ENCODE data around the gene CERS6.
A peak's percentile ranks its signal among the peaks of the same experiment; 100 is the strongest.

Gene CERS6

GRCh38 chr2:168454737-168455644 is 1.1 kb upstream of the CERS6 start:
- Histone ChIP-seq H3K27me3 (ENCODE audit: insufficient read depth, low read depth, severe bottlenecking) (no peaks in the 10 kb centered on the region), H3K36me3 (peaks cover 3% of the 10 kb centered on the region), H3K4me3 (ENCODE audit: low read depth, low read length) (peak overlapping the region; percentile 93), H3K27ac (no peak overlapping the region; the same call in 1 of the 2 replicates), H3K9me3 (ENCODE audit: severe bottlenecking) (peaks cover 6% of the 10 kb centered on the region)
- DNase-seq: no peak
- TF ChIP-seq CTCF (IDR thresholded peaks at IDR 0.05; ENCODE audit: low read depth, low read length): no peak

DNA sequence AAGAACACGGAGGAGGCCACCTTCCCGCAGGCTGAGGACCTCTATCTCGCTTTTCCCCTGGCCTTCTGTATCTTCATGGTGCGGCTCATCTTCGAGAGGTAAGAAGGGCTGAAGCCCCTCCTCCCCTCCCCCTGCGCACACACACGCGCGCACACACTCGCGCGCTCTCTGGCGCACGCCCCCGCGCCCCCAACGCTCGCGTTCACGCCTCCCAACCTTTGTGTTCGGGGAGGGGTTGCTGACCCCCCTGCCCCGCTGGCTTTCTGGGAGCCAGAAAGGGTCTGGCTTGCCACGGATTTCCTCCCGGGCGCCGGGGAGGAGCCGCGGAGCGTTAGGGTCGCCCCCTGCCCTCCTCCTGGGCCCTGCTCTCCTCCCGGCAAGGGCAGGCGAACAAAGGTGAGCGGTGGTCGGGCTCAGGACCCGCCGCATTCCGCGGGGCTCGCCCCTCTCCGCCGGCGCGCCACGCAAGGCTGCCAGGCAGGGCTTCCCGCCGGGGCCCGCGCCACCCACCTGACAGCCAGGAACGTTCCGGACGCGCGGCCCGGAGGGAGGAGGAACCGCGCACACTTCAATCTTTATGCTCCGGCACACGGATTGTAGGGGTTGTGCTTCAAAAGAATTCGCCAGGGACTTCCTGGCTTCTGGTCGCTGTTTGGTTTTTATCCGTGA is 583 bp downstream of the CERS6 start:
- TF ChIP-seq CTCF (IDR thresholded peaks at IDR 0.05; ENCODE audit: low read depth, low read length): no peak
- peak overlapping the region; percentile 89 for H3K27ac ChIP-seq
- peaks cover 6% of the 10 kb centered on the region for H3K9me3 ChIP-seq (ENCODE audit: severe bottlenecking)
- H3K36me3 ChIP-seq: peaks cover 3% of the 10 kb centered on the region
- H3K4me3 ChIP-seq (ENCODE audit: low read depth, low read length): peak overlapping the region; percentile 93
- peak; percentile 62 for DNase-seq
- H3K27me3 ChIP-seq (ENCODE audit: insufficient read depth, low read depth, severe bottlenecking): no peaks in the 10 kb centered on the region

DNA sequence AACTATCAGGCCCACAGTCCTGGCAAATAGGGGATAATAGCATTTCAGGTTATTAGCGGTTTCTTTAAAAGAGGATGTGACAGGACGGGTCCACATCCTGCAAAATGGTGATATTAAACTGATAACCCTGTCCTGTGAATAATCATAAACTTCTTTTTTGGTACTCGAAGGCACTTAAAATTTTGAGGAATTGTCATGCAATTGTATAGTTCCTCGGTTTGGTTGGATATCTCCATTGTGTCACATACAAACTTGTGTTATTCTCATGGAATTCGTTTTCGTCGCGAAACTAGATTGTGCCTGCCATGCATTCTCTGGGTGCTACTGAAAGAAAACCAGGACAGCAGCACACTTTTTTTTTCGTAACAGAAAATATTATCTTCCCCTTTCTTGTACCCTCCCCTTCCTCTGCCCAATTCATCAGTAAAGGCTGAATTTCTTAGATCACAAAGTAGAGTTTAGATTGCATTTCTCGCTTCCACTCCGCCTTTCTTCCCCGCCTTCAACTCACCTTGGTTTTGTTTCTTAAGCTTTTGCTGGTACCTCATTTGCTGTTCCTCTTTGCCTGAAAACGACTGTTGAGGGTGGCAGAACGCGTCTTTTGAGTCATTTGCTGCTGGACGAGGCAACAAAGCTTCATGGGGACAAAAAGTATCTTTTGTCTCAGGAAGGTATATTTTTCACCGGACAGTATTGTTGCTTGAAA is 1.3 kb downstream of the CERS6 start:
- Histone ChIP-seq H3K27ac (peak overlapping the region; percentile 89), H3K9me3 (ENCODE audit: severe bottlenecking) (peaks cover 6% of the 10 kb centered on the region), H3K4me3 (ENCODE audit: low read depth, low read length) (peak overlapping the region; percentile 93), H3K27me3 (ENCODE audit: insufficient read depth, low read depth, severe bottlenecking) (no peaks in the 10 kb centered on the region), H3K36me3 (peaks cover 3% of the 10 kb centered on the region)
- no peak for DNase-seq
- no peak for TF ChIP-seq CTCF (IDR thresholded peaks at IDR 0.05; ENCODE audit: low read depth, low read length)

GRCh38 chr2:168458139-168458538 is 2.1 kb downstream of the CERS6 start:
- Histone ChIP-seq H3K27ac (no peak overlapping the region), H3K36me3 (peaks cover 3% of the 10 kb centered on the region), H3K27me3 (ENCODE audit: insufficient read depth, low read depth, severe bottlenecking) (no peaks in the 10 kb centered on the region), H3K9me3 (ENCODE audit: severe bottlenecking) (peaks cover 6% of the 10 kb centered on the region), H3K4me3 (ENCODE audit: low read depth, low read length) (no peak overlapping the region)
- TF ChIP-seq CTCF (IDR thresholded peaks at IDR 0.05; ENCODE audit: low read depth, low read length): no peak
- no peak for DNase-seq

DNA sequence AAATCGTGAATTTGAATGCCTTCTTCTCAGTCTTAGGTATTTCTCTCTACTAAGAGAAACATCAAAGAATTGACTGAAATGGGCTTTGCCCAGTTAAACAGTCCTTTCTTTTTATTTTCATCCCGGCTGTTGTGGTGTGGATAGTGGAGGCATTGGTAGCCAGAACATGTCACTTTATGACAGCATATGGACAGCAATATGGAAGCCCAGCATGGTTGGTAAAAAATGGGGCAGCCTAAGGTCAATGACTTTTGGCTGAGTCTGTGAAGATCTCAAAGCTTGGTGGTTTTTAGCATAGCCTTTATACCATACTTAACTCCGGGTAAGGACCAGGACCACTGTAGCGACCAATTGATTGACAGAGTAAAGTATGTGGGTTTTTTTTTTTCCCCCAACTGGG is 3.2 kb downstream of the CERS6 start:
- Histone ChIP-seq H3K4me3 (ENCODE audit: low read depth, low read length) (no peak overlapping the region), H3K36me3 (peaks cover 3% of the 10 kb centered on the region), H3K27me3 (ENCODE audit: insufficient read depth, low read depth, severe bottlenecking) (no peaks in the 10 kb centered on the region), H3K9me3 (ENCODE audit: severe bottlenecking) (peaks cover 6% of the 10 kb centered on the region), H3K27ac (no peak overlapping the region)
- no peak for TF ChIP-seq CTCF (IDR thresholded peaks at IDR 0.05; ENCODE audit: low read depth, low read length)
- DNase-seq: no peak
